Activated T-helper 1 cell treated with anti-CD3 and anti-CD28 coated beads, Interleukin-12 subunit alpha, Interleukin-12 subunit beta, Interleukin-2, Interleukin-4 antibody, amounts not matched to agents 30 ng/mL and 10 ng/mL and 1 ng/mL, durations not matched to agents 14 hours and 24 hours and 36 hours (primary cell): ENCODE measurements around the gene ZNF408. TPM values are rescaled to one million over a fixed set of nuclear protein-coding genes. Genes with fewer than 3 reads are reported as not detected.

ENCODE experiments used
- DNase-seq: peaks from one replicate; pipeline ENCODE4 v3.0.0; 2021; ENCODE audit warnings: low spot score
- H3K27ac Mint-ChIP-seq: one replicate; pipeline ENCODE4 v1.8.0; 2021; ENCODE audit warnings: mild to moderate bottlenecking, mixed read lengths
- H3K27me3 Mint-ChIP-seq: one replicate; pipeline ENCODE4 v1.8.0; 2022; ENCODE audit warnings: mild to moderate bottlenecking, moderate library complexity, mixed read lengths; ENCODE audit not compliant: insufficient read depth
- H3K36me3 Mint-ChIP-seq: one replicate; pipeline ENCODE4 v1.8.0; 2021; ENCODE audit warnings: low read depth, mixed read lengths
- H3K4me1 Mint-ChIP-seq: one replicate; pipeline ENCODE4 v1.8.0; 2021; ENCODE audit warnings: low read depth, mixed read lengths
- H3K4me3 Mint-ChIP-seq: one replicate; pipeline ENCODE4 v1.8.0; 2021; ENCODE audit warnings: mild to moderate bottlenecking, moderate library complexity, mixed read lengths
- H3K9me3 Mint-ChIP-seq: one replicate; pipeline ENCODE4 v1.8.0; 2021; ENCODE audit warnings: mixed read lengths
- intact Hi-C: fragments of 100-400 bp; cut with micrococcal nuclease; formaldehyde crosslinking; loops from one replicate; pipeline ENCODE4 v1.15.1; 2024
- total RNA-seq: library from RNA; stranded (reverse); gene quantifications from 2 replicates; pipeline ENCODE4 v1.2.3, GENCODE V29; 2022

ZNF408 gene
- total RNA-seq, 1 donor from 2014 or later, result 12.9 TPM

DNA sequence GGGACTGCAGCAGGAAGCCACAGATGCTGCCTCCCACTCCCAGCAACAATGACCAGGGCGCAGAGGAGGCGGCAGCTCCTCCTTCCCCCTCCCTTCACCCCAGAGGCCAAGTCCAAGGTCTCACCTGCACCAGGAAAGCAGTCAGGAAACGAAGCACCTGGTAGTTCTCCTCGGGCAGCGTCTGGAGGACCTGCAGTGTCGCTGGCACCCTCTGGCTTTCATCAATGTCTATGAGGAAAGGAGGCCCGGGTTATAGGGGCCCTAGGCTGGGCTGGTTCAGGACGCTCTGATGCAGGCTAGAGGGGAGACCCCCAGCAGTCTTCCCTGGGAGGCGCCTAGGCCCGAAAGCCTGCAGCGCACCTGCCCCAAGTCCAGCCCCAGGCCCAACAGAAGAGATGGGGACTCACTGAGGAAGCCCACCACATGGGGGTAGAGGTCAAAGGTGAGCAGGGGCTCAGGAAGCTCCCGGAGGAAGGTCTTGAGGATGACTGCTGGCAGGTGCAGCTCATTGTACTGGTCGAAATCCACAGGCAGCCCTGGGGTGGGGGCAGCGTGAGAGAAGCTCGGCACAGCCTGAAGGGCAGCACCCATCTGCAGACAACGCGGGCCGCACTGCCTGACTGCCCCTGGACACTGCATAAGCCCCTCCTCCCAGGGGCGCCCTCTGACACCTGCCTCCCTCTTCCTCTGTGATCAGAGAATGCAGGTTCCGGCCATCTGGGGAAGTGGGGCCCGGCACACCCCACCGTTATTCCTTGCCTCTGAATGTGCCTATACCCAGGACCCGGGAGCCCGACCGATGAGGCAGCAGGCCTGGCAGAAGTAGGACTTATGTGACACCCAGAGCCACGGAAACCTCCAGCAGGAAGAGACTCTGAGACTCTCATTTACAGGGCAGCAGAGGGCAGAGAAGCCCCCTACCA lies 21.3 kb upstream of the ZNF408 start:
- H3K36me3 Mint-ChIP-seq, result peaks cover 18% of the 10 kb centered on the region
- no peak overlapping the region for H3K27ac Mint-ChIP-seq
- intact Hi-C loops, result no loop called here

DNA sequence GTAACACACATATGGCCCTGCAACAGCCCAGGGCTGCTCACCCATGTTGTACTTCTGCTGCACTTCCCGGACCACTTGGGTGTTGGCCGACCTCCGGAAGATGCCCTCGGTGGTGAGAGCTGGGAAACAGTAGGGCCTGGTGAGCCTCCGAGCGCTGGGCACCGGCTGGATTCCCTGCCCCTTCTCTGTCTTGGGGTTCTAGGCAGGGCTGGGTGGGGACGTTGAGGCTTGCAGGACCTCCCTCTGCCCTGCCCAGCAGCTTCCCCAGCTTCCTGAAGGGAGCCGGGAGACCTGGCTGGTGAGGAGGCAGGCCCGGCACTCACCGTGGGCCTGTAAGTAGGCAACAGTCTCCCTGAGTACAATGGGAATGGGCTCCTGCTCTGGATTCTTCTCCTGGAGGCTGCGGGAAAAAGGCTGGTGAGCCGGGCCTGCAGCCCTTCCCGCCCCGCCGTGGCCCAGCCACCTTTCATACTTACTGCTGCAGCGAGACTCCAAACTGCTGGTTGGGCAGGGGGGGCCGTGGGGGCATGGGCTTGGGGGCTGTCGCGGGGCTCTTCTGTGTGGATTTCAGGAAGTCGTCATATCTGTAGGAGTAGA lies 20.6 kb upstream of the ZNF408 start:
- peaks cover 18% of the 10 kb centered on the region for H3K36me3 Mint-ChIP-seq
- H3K4me1 Mint-ChIP-seq, result peaks cover 11% of the 10 kb centered on the region
- no peak overlapping the region for H3K4me3 Mint-ChIP-seq
- intact Hi-C loops, result no loop called here
- no peak for DNase-seq
- H3K27me3 Mint-ChIP-seq, result no peaks in the 10 kb centered on the region
- no peak overlapping the region for H3K27ac Mint-ChIP-seq
- H3K9me3 Mint-ChIP-seq, result no peaks in the 10 kb centered on the region

More for the DNA sequence above, 21.3 kb upstream of the ZNF408 start:
- H3K4me1 Mint-ChIP-seq, result peaks cover 18% of the 10 kb centered on the region
- no peaks in the 10 kb centered on the region for H3K9me3 Mint-ChIP-seq
- H3K27me3 Mint-ChIP-seq, result no peaks in the 10 kb centered on the region
- no peak overlapping the region for H3K4me3 Mint-ChIP-seq
- no peak for DNase-seq

DNA sequence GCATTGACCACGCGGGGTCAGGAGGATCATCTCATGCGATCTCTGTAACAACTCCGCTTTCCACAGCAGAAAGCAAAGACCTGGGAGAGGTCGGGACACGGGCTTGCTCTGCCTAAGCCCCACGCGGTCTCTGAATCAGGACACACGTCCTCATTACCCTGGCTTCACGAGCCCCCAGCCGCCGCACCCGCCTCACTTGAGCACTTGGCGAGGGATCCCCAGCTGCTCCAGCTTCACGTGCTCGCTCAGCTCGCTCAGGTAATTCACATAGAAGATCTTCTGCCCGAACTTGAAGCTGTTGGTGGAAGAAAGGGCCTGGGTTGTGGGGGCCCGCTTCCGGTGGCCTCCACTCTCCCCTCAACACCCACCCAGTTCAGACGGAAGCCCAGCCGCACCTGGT lies 20.0 kb upstream of the ZNF408 start:
- Mint-ChIP-seq H3K36me3 (peaks cover 18% of the 10 kb centered on the region), H3K4me3 (no peak overlapping the region), H3K27ac (no peak overlapping the region), H3K27me3 (no peaks in the 10 kb centered on the region), H3K4me1 (peaks cover 9% of the 10 kb centered on the region), H3K9me3 (no peaks in the 10 kb centered on the region)
- intact Hi-C loops, result no loop called here
- no peak for DNase-seq

DNA sequence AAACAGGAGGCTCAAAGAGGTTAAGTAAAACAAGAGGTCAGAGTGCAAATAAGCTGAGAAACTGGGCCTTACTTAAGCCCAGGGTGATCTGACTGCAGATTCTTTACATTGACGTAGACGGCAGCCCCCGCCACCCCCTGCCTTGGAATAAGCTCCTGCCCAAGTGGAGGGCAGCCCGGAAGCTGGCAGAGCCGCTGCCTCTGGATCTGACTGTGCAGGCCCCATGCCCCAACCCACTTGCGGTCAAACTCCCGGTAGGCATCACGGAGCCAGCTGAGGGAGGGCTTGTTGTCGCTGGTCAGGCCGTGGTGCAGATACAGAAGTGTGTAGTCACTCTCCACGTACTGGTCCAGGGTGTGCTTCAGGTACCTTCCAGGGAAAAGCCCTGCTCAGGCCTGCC lies 19.0 kb upstream of the ZNF408 start:
- DNase-seq, result no peak
- Mint-ChIP-seq H3K9me3 (no peaks in the 10 kb centered on the region), H3K4me3 (no peak overlapping the region), H3K36me3 (peaks cover 18% of the 10 kb centered on the region), H3K27me3 (no peaks in the 10 kb centered on the region), H3K27ac (no peak overlapping the region), H3K4me1 (peaks cover 5% of the 10 kb centered on the region)
- intact Hi-C loops, result no loop called here

DNA sequence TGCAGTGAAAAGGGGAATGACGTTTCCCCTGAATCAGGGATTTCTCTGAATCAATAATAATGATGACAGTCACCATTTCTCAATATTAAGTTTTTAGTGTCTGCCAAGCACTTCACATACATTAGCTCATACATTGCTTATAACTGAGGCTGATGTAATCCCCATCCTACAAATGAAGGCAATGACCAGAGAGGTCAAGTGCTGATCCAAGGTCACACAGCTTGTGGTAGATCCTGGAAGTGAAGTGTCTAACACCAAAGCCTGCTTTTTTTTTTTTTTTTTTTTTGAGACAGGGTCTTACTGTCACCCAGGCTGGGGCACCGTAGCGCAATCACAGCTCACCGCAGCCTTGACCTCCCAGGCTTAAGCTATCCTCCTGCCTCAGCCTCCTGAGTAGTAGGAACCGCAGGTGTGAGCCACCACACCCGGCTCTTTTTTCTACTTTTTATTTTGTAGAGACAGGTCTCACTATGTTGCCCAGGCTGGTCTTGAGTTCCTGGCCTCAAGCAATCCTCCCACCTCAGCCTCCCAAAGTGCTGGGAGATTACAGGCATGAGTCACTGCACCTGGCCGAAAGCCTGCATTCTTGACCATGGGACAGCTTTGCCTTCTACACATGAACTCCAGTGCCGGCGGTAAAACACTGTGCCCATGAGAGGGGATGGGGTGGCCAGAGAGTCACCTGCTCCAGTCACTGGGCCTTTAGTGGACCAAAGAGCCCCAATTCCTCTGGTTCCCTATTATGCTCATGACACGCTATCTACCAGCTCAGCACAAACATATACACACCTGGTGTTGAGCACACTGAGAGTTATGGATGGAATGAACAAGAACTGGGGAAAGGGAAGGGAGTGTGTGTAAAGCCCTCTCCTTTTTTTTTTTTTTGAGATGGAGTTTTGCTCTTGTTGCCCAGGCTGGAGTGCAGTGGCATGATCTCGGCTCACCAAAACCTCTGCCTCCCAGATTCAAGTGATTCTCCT lies 17.8 kb upstream of the ZNF408 start:
- Mint-ChIP-seq H3K36me3 (peaks cover 14% of the 10 kb centered on the region), H3K4me1 (no peaks in the 10 kb centered on the region), H3K9me3 (no peaks in the 10 kb centered on the region), H3K27me3 (no peaks in the 10 kb centered on the region), H3K4me3 (no peak overlapping the region), H3K27ac (no peak overlapping the region)
- intact Hi-C loops, result no loop called here
- DNase-seq, result no peak

DNA sequence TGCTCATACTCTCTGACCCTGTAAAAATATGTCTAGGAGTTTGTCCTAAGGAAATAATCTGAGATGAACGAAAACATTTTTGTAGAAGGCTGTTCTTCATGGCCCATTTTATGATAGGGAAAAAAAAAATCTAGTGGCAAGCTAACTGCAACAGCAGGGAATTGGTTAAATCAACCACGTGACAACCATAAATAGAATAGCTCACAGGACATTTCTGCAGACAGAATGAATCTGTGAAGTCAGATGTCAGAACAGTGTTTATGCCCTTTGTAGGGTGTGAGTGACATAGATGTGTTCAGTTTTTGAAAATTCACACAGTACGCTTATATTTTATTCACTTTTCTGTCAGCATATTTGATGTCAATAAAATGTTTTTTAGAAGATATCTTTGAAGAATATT lies 16.5 kb upstream of the ZNF408 start:
- Mint-ChIP-seq H3K27ac (no peak overlapping the region), H3K9me3 (no peaks in the 10 kb centered on the region), H3K36me3 (peaks cover 7% of the 10 kb centered on the region), H3K4me3 (no peak overlapping the region), H3K4me1 (no peaks in the 10 kb centered on the region), H3K27me3 (no peaks in the 10 kb centered on the region)
- intact Hi-C loops, result no loop called here
- no peak for DNase-seq

DNA sequence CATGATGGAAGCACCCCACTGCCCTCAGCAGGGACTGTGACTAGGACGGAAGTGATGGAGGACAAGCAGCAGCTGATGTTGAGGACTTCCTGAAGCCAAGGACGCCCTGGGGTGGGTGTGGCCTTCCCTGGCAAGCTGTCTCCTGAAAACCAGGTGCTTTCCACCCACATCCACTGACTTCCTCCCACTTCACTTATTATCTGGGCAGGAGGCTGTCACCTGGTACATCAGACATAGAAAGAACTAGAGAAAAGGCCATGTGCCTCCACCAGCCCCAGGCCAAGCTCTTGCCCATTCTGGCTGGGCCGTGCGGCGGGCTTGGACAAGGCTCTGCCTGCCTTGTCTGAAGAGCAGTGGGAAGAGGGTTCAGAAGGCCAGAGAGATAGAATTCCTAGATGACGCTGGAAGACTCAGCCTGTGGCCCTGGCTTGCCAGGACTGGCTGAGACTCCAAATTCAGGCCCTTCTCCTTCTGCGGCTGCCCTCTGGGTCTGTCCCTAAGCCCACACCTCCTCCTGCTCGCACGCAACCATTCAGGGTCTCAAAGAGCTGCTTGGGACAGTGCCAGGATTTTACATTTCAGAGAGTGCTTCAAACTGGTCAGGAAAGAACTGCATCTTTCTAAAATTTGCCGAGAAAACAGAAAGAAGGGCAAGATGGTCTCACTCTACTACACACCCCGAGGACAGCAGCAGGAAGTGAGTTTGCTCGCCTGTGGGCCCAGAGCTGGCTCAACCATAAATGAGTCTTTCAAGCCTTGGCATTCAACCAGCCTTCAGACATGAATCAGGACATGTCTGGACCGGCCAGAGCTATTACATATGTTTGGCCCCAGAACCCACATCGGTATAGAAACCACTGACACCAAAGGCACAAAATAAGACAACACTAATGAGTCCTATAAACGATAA lies 13.7 kb upstream of the ZNF408 start:
- peaks cover 5% of the 10 kb centered on the region for H3K4me1 Mint-ChIP-seq
- H3K27ac Mint-ChIP-seq, result no peak overlapping the region
- no peak for DNase-seq
- no peaks in the 10 kb centered on the region for H3K9me3 Mint-ChIP-seq
- H3K36me3 Mint-ChIP-seq, result peaks cover 14% of the 10 kb centered on the region
- intact Hi-C loops, result no loop called here
- no peak overlapping the region for H3K4me3 Mint-ChIP-seq
- no peaks in the 10 kb centered on the region for H3K27me3 Mint-ChIP-seq

DNA sequence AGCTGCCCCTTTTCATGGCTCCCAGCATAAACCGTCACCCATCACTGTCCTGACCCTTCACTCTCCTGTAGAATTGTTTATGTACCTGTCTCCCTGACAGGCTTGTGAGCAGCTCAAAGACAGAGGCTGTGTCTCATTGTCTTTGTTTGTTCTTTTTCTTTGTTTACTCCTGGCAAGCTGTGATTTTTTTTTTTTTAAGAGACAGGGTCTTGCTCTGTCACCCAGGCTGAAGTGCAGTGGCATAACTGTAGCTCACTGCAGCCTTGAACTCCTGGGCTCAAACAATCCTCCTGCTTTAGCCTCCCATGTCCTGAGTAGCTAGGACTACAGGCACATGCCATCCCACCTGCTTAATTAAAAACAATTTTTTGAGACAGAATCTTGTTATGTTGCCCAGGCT lies 10.1 kb upstream of the ZNF408 start:
- peaks cover 25% of the 10 kb centered on the region for H3K36me3 Mint-ChIP-seq
- H3K9me3 Mint-ChIP-seq, result no peaks in the 10 kb centered on the region
- H3K4me1 Mint-ChIP-seq, result peaks cover 5% of the 10 kb centered on the region
- intact Hi-C loops, result no loop called here
- H3K4me3 Mint-ChIP-seq, result no peak overlapping the region
- H3K27ac Mint-ChIP-seq, result peak overlapping the region; percentile 56
- DNase-seq, result no peak
- H3K27me3 Mint-ChIP-seq, result no peaks in the 10 kb centered on the region

DNA sequence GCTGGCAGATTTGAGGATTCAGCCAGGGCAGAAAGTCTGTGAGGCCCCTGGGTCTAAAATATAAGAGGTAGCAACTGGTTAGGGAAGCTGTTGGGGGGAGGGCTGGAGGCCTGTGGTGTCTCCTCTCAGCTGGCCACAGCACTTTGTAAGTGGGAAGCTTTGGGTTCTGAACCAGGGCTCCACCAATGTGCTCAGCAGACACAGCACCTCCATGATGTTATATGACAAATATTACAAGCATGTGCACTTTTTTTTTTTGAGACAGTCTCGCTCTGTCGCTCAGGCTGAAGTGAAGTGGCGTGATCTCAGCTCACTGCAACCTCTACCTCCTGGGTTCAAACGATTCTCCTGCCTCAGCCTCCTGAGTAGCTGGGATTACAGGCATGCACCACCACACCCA lies 8.4 kb upstream of the ZNF408 start:
- no peak for DNase-seq

DNA sequence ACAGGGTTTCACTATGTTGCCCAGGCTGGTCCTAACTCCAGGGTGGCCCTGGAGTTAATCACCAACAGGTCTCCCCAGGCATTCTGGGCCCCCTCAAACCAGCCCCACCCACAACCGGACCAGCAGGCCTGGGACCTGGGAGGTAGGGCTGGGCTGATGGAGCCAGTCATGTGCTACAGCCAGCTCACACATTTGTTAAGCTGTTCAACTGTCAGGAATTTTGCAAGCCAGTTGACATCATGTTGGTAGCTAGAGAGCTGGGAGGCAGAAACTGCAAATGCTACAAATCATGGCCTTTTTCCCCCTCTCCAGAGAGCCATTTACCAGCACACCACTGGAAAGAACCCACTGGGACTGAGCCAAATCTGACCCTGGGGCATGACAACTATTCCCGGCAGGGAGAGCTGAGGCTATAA lies 7.2 kb upstream of the ZNF408 start:
- Mint-ChIP-seq H3K4me3 (no peak overlapping the region), H3K27me3 (no peaks in the 10 kb centered on the region), H3K36me3 (peaks cover 29% of the 10 kb centered on the region), H3K4me1 (peaks cover 18% of the 10 kb centered on the region), H3K27ac (no peak overlapping the region), H3K9me3 (no peaks in the 10 kb centered on the region)
- intact Hi-C loops, result no loop called here
- DNase-seq, result no peak

More for the DNA sequence above, 8.4 kb upstream of the ZNF408 start:
- no peaks in the 10 kb centered on the region for H3K9me3 Mint-ChIP-seq
- H3K27me3 Mint-ChIP-seq, result no peaks in the 10 kb centered on the region
- H3K27ac Mint-ChIP-seq, result no peak overlapping the region
- peaks cover 29% of the 10 kb centered on the region for H3K36me3 Mint-ChIP-seq
- H3K4me1 Mint-ChIP-seq, result peaks cover 6% of the 10 kb centered on the region
- H3K4me3 Mint-ChIP-seq, result no peak overlapping the region
- intact Hi-C loops, result no loop called here

DNA sequence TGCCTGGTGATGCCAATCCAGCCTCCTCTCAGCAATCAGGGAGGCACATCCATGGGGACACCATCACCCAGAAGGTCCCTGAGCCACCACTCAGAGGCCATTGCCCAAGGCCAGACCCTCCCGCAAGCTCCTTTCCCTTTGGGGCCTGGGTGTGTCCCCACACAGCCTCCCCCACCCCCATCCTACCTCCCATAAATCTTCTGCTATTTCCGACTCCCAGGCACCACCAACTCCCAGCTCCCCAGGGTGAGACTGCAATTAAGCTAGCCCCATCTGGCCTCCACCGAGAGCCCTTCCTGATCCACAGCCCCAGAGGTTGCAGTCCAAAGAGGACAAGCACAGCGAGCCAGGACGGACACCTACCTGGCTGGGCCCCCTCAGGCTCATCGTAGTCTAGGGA lies 6.8 kb upstream of the ZNF408 start:
- no peak overlapping the region for H3K27ac Mint-ChIP-seq
- H3K27me3 Mint-ChIP-seq, result no peaks in the 10 kb centered on the region
- intact Hi-C loops, result no loop called here
- H3K4me3 Mint-ChIP-seq, result no peak overlapping the region
- H3K9me3 Mint-ChIP-seq, result no peaks in the 10 kb centered on the region
- peaks cover 31% of the 10 kb centered on the region for H3K36me3 Mint-ChIP-seq
- H3K4me1 Mint-ChIP-seq, result peaks cover 22% of the 10 kb centered on the region
- no peak for DNase-seq

DNA sequence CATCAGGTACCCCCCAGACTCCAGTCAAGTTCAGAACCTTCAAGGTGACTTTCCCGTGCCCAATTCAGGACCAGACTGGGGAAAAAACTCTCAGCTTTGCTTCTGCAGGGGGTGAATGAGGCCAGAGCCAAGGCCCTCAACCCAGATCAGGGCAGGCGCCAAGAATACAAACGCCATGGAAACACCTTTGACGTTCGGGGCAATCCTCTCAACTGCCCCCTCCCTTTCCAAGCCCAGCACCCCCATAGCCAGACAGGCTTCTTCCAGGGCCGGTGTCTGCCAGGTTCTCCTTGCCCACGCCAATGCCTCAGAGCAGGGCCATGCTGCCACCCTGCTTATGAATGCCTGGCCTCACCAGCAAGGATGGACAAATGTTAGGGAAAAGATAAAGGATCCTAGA lies 6.2 kb upstream of the ZNF408 start:
- no peak overlapping the region for H3K4me3 Mint-ChIP-seq
- no peak for DNase-seq
- peaks cover 26% of the 10 kb centered on the region for H3K4me1 Mint-ChIP-seq
- H3K27me3 Mint-ChIP-seq, result no peaks in the 10 kb centered on the region
- intact Hi-C loops, result no loop called here
- H3K36me3 Mint-ChIP-seq, result peaks cover 31% of the 10 kb centered on the region
- no peaks in the 10 kb centered on the region for H3K9me3 Mint-ChIP-seq
- no peak overlapping the region for H3K27ac Mint-ChIP-seq
